ENCODE data around the gene RNASE13.

DNA sequence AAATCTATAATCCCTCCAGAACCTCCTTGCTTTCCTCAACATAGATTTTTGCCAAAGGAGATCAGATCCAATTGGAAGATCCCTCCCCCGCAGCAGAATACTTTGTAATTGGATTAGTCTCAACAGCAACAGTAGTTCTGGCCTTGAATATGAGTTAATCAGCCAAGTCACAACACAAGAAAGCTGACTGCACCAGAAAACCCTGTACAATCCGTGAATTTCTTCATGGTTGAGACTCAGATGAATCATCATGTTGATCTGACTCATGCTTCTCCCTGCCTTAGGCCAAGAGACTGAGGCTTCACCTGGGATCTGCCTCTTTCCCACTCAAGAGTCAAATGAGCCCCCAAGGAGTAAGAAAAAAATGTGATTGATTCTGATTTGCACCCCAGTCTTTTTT lies 47.8 kb downstream of the RNASE13 start:
- TF ChIP-seq, protein P1, sequence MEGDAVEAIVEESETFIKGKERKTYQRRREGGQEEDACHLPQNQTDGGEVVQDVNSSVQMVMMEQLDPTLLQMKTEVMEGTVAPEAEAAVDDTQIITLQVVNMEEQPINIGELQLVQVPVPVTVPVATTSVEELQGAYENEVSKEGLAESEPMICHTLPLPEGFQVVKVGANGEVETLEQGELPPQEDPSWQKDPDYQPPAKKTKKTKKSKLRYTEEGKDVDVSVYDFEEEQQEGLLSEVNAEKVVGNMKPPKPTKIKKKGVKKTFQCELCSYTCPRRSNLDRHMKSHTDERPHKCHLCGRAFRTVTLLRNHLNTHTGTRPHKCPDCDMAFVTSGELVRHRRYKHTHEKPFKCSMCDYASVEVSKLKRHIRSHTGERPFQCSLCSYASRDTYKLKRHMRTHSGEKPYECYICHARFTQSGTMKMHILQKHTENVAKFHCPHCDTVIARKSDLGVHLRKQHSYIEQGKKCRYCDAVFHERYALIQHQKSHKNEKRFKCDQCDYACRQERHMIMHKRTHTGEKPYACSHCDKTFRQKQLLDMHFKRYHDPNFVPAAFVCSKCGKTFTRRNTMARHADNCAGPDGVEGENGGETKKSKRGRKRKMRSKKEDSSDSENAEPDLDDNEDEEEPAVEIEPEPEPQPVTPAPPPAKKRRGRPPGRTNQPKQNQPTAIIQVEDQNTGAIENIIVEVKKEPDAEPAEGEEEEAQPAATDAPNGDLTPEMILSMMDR (IDR thresholded peaks at IDR 0.05), result no peak
- TF ChIP-seq POLR2A (IDR thresholded peaks at IDR 0.05), result no peak

All from suprapubic skin (tissue), 3 donors.